HG03432 (cell line): Measurements from ENCODE around the gene LGI4.

ENCODE experiments used
- ATAC-seq: cut with Tn5 transposase; IDR thresholded peaks from one replicate; pipeline ENCODE4 v1.9.1; 2021; ENCODE audit warnings: mild to moderate bottlenecking, moderate library complexity; ENCODE audit not compliant: unreplicated experiment

The LGI4 gene

DNA sequence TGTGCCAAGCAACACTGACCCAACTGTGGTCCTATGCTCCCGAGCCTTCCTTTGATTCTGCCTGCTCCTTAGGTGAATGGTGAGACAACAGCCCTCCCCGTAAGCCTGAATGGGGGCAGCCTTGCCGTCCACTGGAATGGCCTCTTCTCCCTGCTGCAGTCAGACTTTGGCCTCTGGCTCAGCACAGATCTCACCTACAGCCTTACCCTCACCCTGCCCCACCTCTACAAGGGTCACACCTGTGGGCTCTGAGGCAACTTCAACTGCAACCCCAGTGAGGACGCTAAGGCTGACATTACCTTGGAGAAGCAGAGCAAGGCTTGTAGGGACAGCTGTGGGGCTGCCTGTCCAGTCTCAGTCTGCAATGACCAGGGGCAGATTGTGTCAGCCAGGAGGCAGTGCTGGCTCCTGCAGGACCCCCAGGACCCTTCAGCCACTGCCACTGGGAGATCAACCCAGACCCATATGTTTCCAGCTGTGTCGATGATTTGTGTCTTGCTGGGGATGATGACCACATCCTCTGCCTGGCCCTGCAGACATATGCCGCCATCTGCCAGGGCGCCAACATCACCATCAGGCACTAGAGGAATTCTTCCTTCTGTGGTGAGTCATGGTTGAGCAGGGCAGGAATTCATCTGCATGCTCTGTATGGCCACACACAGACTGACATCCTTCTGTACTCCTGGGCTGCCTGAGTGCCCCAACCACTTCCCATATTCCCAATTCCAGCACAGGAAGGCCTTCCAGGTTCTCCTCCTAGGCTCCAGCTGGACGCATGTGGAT, 46.5 kb downstream of the LGI4 start:
- ATAC-seq = no peak

DNA sequence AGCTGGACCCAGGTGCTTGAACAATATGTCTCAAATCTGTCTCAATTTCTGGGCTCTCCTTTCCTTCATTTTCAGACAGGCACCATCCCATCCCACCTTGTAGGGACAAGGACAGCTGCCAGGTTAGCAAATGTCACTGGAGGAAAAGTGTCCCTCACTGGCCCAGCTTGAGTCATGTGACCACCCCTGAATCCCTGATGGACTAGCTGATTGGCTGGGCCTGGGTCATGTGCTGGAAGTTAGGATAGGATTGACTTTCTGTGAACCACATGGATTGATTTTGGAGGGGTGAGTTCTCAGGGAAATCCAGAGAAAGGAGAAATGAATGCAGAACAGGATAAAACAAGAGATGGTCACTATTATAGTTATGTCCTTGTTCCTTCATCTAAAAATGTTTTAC, 47.5 kb downstream of the LGI4 start:
- no peak for ATAC-seq

DNA sequence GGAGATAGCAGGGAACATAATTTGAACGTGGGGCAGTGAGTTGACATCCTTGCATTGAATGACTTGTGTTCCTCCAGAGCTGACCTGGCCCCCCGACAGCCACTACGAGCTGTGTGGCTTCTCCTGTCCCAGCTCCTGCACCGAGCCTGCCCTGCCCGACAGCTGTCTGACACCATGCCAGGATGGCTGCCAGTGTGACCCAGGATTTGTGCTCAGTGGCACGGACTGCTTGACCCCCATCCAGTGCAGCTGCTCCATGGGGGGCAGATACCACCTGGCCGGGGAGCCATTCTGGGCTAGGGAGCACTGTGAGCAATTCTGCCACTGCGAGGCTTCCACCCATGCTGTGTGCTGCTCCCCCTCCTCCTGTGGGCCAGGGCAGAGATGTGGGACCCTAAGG, 48.4 kb downstream of the LGI4 start:
- ATAC-seq = no peak

GRCh38 chr19:35085947-35086346, 48.9 kb downstream of the LGI4 start:
- peak; percentile 46 for ATAC-seq

GRCh38 chr19:35084509-35084762, 50.4 kb downstream of the LGI4 start:
- no peak for ATAC-seq

- ATAC-seq = no peak
Measured at GRCh38 chr19:35083691-35084508, 51.0 kb downstream of the LGI4 start.

DNA sequence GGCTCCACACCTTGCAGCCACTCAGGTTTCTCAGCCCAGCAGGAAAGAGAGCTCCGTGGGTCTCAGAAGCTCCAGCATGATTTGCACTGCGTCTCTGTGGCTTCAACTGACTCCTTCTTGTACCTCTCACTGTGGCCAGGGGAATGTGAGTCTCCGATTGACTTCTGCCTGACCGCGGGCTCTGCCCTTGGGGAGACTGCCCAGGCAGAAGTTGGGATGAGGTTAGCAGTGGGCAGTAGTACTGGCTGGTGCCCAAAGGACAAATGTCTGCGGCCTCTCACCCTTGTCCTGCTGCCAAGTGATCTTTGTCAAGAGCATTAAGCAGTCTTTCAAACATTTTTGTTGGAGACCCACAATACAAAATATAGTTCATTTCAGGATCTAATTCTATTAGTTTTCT, 53.7 kb downstream of the LGI4 start:
- ATAC-seq = no peak

DNA sequence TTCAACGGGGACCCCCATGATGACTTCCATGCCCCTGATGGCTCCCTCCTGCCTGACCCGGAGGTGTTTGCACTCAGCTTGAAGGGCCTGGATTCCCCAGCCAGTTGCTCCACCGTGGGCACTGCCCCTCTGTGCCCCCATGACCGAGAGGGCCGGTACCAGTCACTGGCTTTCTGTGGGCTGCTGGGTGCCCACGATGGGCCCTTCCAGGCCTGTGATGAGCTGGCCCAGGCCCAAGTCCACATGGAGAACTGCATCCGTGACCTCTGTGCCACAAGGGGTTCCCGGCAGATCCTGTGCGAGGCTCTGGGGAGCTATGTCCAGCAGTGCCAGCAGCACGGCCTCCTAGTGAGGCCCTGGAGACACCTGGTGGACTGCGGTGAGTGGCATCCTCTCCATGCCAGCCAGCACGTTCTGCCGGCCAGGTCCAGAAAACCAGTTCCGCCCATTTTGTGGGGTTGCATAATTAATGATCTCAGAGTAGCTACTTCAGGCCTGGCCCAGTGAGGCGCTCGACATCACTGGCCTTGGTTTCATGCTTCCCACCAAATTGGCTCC, 54.2 kb downstream of the LGI4 start:
- ATAC-seq = no peak

DNA sequence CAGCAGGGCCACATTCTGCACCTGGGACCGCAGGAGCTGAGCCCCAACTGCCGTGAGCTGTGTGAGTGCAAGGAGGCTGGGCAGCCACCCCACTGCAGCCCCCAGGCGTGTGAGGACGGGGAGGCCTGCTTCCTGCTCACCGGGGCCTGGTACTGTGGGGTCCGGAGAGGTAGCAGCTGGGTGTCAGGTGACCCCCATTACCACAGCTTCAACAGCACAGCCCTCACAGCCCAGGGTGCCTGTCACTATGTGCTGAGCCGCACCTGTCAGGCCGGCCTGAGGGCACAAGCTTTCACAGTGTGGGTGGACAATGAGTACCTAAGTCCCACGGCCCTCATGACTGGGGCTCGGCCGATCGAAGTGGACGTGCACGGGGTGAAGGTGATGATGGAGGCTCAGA, 55.0 kb downstream of the LGI4 start:
- ATAC-seq = no peak

DNA sequence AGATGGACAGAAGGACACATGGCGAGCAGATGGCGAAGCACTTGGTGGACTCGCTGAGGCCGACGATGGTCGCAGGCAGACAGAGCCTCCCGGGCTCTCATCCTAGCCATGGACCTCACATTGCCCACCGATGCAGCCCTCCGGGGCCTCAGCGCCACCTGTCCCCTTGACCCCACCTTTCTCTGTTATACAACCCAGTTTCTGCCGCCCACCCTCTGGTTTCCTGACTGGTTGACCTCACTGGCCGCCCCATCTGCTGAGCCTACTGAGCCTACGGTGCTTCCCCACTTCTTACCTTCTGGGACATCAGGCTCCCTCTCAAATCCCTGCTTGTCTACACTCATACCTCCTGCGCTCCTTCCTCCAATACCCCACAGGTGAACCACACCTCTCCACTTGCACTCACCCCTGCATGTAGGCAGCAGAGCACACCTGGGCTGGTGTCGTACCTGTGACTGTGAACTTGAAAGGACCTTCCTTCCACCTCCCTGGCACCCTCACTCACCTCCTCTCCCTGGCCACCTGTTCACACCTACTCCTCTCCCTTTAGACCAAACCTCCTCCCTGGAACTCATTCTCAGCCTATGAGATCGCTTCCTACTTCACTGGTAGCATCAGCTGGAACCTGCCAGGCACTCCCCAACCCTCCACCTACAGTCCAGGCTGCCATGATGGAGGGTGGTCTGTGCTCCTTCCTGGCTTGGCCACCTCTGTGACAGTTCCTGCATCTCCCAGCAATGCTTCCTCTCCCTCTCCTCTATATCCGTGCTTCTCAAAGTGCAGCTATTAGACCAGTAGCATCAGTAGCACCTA, 57.2 kb downstream of the LGI4 start:
- no peak for ATAC-seq

- ATAC-seq = no peak
Measured at GRCh38 chr19:35076657-35077056, 58.2 kb downstream of the LGI4 start.

DNA sequence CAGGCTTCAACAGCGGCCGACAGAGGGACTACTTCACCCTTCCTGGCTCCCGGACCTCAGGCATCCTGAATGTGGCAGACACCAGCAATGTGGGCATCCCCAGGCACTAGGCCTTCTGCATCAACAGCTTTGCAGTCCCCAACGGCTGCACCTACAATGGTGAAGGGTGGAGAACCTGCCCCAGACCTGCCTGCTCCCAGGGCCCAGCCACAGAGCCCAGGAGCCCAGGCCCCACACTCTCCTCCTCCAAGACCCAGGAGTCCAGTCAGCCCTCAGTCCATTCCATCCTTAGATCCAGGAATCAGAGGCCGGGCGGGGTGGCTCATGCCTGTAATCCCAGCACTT, 58.9 kb downstream of the LGI4 start:
- ATAC-seq = no peak

- ATAC-seq = no peak
Measured at GRCh38 chr19:35075202-35076025, 59.4 kb downstream of the LGI4 start.
